Prostate gland (tissue), 2 donors: ENCODE results near the gene TEAD2.

Experiments
- POLR2A ChIP-seq: fragments of 450-650 bp; IDR thresholded peaks from one replicate; pipeline ENCODE4 v1.6.1; 2016; ENCODE audit warnings: antibody characterized with exemption, mild to moderate bottlenecking
- POLR2AphosphoS5 ChIP-seq: sonication (generic); formaldehyde crosslinking; IDR thresholded peaks from one replicate; pipeline ENCODE4 v1.6.1; 2017; ENCODE audit warnings: antibody characterized with exemption
- TF ChIP-seq, protein P1 (sequence below), 4 experiments: fragments of 200-600 bp in 2 of 4; fragments of 450-650 bp in 2 of 4; sonication (generic) in 2 of 4; IDR thresholded peaks; 1 replicate in 3 of 4; 2 replicates in 1 of 4; pipeline ENCODE4 v1.5.1; 2016 to 2019; ENCODE audit warnings: antibody characterized with exemption in 4 of 4, mild to moderate bottlenecking in 2 of 4, moderate library complexity in 2 of 4

DNA sequence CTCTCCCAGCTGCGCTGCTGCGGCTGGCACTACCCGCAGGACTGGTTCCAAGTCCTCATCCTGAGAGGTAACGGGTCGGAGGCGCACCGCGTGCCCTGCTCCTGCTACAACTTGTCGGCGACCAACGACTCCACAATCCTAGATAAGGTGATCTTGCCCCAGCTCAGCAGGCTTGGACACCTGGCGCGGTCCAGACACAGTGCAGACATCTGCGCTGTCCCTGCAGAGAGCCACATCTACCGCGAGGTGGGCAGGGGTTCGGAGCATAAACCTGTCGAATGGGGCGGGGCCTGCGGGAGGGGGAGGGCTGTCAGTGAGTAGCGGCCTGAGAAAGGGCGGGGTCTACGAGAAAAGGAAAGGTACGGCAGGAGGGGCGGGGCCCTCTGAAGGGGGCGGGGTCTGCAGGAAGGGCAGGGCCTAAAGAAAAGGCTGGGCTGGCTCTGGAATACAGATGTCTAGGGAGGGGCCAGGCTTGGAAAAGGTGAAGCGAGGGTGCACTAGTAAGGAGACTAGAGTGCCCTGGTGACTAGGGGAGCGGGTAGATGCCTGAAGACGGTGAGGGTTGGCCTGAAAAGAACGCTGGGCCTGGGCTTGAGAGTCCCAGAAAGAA, 23.4 kb downstream of the TEAD2 start:
- TF ChIP-seq, protein P1, sequence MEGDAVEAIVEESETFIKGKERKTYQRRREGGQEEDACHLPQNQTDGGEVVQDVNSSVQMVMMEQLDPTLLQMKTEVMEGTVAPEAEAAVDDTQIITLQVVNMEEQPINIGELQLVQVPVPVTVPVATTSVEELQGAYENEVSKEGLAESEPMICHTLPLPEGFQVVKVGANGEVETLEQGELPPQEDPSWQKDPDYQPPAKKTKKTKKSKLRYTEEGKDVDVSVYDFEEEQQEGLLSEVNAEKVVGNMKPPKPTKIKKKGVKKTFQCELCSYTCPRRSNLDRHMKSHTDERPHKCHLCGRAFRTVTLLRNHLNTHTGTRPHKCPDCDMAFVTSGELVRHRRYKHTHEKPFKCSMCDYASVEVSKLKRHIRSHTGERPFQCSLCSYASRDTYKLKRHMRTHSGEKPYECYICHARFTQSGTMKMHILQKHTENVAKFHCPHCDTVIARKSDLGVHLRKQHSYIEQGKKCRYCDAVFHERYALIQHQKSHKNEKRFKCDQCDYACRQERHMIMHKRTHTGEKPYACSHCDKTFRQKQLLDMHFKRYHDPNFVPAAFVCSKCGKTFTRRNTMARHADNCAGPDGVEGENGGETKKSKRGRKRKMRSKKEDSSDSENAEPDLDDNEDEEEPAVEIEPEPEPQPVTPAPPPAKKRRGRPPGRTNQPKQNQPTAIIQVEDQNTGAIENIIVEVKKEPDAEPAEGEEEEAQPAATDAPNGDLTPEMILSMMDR (IDR thresholded peaks at IDR 0.05), result peak in 1 of 4 experiments; percentile 6
- TF ChIP-seq POLR2AphosphoS5 (no peak), POLR2A (no peak)
